22Rv1 (cell line): Measurements from ENCODE around the gene PPIL4.

Source experiments
- CTCF ChIP-seq: fragments of 450-650 bp; IDR thresholded peaks from 2 replicates; pipeline ENCODE4 v1.5.1; 2017; ENCODE audit warnings: mild to moderate bottlenecking
- ZFX ChIP-seq: fragments of 450-650 bp; IDR thresholded peaks from 2 replicates; pipeline ENCODE4 v1.6.1; 2017; ENCODE audit warnings: antibody characterized with exemption, borderline replicate concordance

DNA sequence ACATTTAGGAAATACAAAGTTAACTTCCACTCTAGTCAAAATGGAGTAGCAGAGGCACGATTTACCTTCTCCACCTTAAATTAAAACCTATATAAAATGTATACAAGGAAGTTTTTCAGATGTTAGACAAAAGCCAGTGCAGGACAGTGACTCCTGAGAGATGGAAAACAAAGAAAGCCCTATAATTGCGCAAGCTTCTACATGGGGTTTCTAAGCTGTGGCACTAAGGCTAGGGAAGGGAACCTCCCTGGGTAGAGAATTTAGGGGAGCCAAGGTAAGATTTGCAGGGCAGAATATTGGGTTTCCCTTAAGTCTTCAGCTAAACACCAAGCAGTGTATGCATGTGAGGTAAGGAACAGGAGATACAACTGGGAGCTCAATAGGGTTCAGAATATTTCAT lies 42.6 kb downstream of the PPIL4 start:
- TF ChIP-seq CTCF (no peak), ZFX (no peak)
